Coronary artery (tissue), 2 donors: Measurements from ENCODE around the gene ACOX3.
"Not testable (repeated sequence)": the region's sequence is repeated elsewhere in the genome, so short reads cannot be mapped to it uniquely, and the experiment has no call there.

Experiments
- DNase-seq: peaks from one replicate; pipeline ENCODE4 v3.0.0-alpha.2; 2017; ENCODE audit warnings: low spot score
- H3K27ac ChIP-seq, 2 donors: fragments of 200-600 bp; sonication (generic); one replicate each; pipeline ENCODE4 v1.5.1; 2016 to 2019
- H3K4me3 ChIP-seq: fragments of 200-600 bp; sonication (generic); 2 replicates; pipeline ENCODE4 v1.5.1; 2016; ENCODE audit warnings: mild to moderate bottlenecking, moderate library complexity
- CTCF ChIP-seq: fragments of 200-600 bp; sonication (generic); IDR thresholded peaks from one replicate; pipeline ENCODE4 v1.5.1; 2019; ENCODE audit warnings: antibody characterized with exemption

The ACOX3 gene

GRCh38 chr4:8387615-8388527 is 52.7 kb downstream of the ACOX3 start:
- DNase-seq, result no peak
- no peak for TF ChIP-seq CTCF

GRCh38 chr4:8387194-8387593 is 53.3 kb downstream of the ACOX3 start:
- DNase-seq, result no peak
- H3K4me3 ChIP-seq, result no peak overlapping the region
- H3K27ac ChIP-seq, result no peak overlapping the region
- no peak for TF ChIP-seq CTCF

More at GRCh38 chr4:8387615-8388527, 52.7 kb downstream of the ACOX3 start:
- H3K27ac ChIP-seq, result no peak overlapping the region
- no peak overlapping the region for H3K4me3 ChIP-seq

- no peak for TF ChIP-seq CTCF
- no peak overlapping the region for H3K4me3 ChIP-seq
- DNase-seq, result no peak
- no peak overlapping the region for H3K27ac ChIP-seq
Measured at GRCh38 chr4:8386731-8387130, 53.8 kb downstream of the ACOX3 start.

GRCh38 chr4:8386131-8386530 is 54.4 kb downstream of the ACOX3 start:
- not testable (repeated sequence) for H3K4me3 ChIP-seq, H3K27ac ChIP-seq, DNase-seq

- DNase-seq, result no peak
- H3K27ac ChIP-seq, result no peak overlapping the region
Measured at GRCh38 chr4:8385611-8386010, 54.9 kb downstream of the ACOX3 start.

GRCh38 chr4:8385106-8385505 is 55.4 kb downstream of the ACOX3 start:
- Histone ChIP-seq H3K27ac (no peak overlapping the region), H3K4me3 (no peak overlapping the region)
- no peak for DNase-seq
- TF ChIP-seq CTCF, result no peak

More at GRCh38 chr4:8385611-8386010, 54.9 kb downstream of the ACOX3 start:
- no peak overlapping the region for H3K4me3 ChIP-seq
- no peak for TF ChIP-seq CTCF

- Histone ChIP-seq H3K4me3 (no peak overlapping the region), H3K27ac (no peak overlapping the region)
- DNase-seq, result no peak
- TF ChIP-seq CTCF, result no peak
Measured at GRCh38 chr4:8384397-8385060, 56.0 kb downstream of the ACOX3 start.
